Stimulated activated CD4-positive, alpha-beta T cell treated with anti-CD3 and anti-CD28 coated beads, Interleukin-1b, Interleukin-23, amount 100 ng/mL, for 4 hours (primary cell): ENCODE measurements around the gene ARMH1.
A peak's percentile ranks its signal among the peaks of the same experiment; 100 is the strongest.

Source experiments
- DNase-seq, 2 donors: peaks; one replicate each; pipeline ENCODE4 v3.0.0-alpha.2; 2020; ENCODE audit warnings: low read depth in 2 of 2

Gene ARMH1

DNA sequence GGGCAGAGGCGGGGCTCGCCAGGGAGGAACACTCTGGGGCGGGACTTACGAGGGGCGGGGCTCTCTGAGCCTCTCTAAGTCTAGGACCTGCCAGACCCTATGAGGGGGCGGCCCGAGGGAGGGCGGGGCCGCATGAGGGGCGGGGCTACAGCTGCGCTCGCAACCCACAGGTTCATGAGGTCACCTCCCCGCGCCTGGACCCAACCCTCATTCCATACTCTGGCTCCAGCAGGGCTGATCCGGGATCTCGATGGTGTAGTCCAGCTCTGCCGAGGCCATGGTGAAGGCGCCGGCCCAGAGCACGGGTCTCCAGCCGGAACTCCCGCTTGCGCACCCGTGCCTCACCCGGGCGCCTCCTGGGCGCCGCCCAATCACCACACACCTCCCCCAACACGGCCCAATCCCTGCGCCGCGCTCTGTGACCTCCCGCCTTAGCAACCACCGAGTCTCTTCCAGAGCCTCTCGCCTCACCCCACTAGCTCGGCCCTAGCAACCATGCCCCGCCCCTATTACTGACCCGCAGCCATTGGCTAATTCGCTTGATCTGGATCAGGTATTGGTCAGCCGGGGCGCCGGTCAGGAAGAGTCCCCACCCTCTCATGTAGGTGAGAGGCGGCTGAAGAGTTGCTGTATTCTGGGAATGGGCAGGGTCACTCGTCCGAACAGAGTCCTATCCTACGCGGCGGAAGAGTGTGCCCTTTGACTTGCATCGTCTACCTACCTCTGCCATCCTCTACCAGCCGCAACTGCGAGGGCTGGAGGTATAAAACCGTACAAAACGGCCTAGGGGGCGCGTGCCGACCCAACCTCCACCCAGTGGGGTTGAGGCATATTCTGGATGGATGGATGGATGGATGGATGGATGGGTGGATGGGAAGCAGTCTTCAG is at the start of gene ARMH1, which contains the start of gene TMEM53:
Gene ARMH1, plus strand, starts transcription at position 602 of the 888 bp plus-strand sequence. CDS start 14,984 bp downstream, outside the sequence.
Gene TMEM53, minus strand, starts transcription at position 369 of the 888 bp plus-strand sequence. Its CDS starts 90 bp downstream, at position 279.
- DNase-seq = peak; percentile 93 to 96

- DNase-seq = no peak
Measured at GRCh38 chr1:44625348-44625747, 49.2 kb upstream of the ARMH1 start.

DNA sequence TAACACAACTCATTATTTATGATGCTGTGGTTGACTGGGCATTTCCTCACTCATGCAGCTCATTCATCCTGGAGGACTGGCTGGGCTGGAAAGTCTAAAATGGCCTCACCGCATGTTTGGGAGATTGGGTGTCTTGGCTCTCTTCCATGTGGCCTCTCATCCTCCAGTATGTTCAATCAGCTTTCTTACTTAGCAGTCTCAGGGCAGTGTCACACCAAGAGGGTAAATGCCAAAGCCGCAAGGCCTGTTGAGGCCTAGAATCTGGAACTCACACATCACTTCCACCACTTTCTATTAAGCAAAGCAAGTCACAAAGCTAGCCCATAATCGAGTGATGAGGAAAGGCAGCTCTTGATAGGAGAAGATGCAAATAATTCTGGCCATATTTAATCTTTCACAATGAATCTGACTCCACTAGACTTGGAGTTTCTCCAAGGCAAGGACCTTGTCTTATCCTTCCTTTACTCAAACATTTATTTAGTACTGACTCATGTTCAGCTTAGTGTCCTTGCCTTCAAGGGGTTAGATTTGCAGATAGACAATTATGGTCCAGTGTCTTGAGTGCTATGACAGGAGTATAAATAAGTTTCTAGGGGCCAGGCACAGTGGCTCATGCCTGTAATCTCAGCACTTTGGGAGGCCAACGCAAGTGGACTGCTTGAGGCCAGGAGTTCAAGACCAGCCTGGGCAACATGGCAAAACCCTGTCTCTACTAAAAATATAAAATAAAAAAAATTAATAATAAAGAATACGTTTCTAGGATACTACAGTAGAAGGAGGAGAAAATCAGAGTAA is 45.4 kb upstream of the ARMH1 start:
- DNase-seq = no peak

- DNase-seq = no peak
Measured at GRCh38 chr1:44630116-44630515, 44.4 kb upstream of the ARMH1 start.

- no peak for DNase-seq
Measured at GRCh38 chr1:44631333-44631646, 43.2 kb upstream of the ARMH1 start.

GRCh38 chr1:44631647-44632539 is 42.6 kb upstream of the ARMH1 start:
- DNase-seq = peak; percentile 84 to 88

DNA sequence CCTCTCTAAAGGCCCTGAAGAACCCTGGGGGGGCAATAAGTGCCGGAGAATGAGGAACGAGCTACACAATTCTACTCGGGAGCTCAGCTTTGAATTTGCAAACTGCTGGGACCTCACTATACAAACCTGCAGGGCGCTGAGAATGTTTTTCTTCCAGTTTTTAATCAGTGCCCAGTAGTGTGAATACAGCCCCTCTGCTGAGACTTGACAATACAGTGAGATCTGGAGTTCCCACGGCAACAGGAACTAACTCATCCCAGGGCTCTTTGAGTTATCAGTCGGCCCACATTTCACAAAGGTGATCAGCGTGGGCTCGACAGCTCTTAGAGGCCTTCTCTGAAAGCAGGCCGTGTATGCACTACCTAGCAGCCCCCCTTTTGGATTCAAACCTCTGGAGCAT is 41.9 kb upstream of the ARMH1 start:
- no peak for DNase-seq

DNA sequence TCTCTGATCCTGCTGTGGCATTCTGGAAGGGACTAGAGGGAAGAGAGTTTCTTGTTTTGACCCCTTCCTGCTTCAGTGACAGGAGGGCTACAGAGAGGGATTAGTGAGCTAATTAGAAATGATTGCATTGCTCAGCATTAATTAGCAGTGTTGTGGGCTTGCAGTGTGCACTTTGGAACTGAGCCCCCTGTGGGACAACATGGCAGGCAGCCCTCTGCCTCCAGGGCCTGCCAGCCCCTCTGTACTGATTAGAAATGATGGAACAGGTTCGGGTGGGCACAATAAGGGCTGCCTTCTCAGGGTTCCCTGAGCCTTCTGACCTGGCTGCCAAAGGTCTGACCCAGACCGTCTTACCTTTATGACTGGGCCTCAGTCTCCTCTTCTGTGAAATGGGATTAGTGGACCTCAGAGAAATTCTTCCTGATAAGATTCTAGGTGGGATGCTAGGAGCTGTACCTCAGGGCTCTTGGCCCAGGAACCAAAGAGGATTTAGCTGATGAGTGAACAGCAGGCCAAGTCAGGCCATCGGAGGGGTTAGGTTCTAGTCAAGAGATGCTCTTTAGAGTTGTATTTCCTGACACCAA is 39.8 kb upstream of the ARMH1 start:
- DNase-seq = no peak

- no peak for DNase-seq
Measured at GRCh38 chr1:44635439-44635838, 39.1 kb upstream of the ARMH1 start.

- DNase-seq = no peak
Measured at GRCh38 chr1:44636083-44636687, 38.3 kb upstream of the ARMH1 start.

DNA sequence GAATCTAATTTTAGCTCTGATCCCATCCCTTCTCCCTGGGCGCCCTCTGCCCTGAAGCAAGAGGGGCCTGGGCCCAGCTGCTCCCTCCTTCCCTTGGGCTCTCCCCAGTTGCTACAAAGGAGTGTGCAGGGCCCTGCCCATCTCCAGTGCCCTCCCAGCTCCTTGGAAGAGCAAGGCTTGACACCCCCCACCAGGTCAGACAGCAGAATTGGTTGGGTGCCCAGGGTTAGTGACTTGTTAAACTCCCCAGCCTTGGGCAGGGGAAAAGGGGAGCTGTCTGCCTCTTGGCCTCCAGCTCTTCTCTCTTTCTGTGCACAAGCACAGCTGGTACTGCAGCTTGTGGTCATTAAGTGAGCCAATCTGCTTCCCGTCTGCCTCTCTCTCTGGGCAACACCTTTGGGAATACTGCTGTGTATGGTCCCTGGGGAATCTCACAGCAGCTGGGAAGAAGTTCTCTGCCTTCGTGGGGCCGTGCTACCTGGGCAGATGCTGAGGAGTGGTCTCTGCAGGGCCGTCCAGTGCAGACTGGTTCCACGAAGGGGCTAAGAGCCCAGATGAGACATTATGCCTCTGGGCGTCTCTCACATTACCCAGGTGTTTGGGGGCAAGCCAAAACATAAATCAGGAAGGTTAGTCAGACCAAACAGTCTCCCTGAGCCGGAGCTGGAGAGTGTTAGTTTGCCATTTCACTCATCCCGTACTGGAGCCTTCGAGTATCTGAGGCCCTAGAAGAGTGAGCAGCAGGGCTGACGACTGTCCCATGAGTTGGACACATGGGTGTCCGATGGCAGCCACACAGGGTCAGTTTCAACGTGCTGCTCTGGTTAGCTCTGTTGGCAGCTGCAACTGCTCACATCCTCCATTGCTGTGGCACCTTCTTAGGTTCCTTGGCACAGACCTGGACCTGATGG is 37.6 kb upstream of the ARMH1 start:
- no peak for DNase-seq

DNA sequence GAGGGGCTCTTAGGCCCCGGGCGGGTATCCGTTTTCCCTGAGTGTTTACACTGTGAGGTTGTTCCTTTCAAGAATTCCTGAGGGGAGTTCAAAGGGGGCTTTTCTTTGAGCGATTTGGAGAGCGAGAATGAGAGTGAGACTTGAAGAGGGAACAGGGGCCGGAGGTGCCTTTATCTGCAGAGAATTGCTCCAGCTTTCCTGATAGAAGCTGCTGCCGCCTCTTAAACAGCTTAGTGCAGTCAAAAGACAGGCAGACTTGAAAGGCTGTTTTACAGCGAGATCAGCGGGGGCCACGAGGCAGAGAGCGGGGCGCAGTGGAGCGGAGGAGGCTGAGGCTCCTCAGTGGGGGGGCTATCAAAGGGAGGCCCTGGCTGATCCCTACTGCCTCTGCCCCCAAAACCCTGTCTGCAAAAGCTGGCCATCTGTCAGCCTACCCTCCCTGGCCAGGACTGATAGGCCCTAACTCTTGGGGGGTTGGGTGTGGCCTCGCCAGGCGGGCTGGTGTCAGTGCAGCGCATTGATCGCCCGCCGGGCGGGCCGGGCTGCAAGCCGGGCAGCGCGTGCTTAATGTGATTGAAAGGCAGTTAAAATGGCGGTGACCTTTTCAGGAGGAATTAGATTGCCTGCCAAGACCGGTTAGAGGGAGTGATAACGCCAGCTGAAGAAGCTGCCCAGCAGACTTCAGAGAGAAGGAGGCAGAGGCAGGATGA is 36.7 kb upstream of the ARMH1 start:
- DNase-seq = no peak

DNA sequence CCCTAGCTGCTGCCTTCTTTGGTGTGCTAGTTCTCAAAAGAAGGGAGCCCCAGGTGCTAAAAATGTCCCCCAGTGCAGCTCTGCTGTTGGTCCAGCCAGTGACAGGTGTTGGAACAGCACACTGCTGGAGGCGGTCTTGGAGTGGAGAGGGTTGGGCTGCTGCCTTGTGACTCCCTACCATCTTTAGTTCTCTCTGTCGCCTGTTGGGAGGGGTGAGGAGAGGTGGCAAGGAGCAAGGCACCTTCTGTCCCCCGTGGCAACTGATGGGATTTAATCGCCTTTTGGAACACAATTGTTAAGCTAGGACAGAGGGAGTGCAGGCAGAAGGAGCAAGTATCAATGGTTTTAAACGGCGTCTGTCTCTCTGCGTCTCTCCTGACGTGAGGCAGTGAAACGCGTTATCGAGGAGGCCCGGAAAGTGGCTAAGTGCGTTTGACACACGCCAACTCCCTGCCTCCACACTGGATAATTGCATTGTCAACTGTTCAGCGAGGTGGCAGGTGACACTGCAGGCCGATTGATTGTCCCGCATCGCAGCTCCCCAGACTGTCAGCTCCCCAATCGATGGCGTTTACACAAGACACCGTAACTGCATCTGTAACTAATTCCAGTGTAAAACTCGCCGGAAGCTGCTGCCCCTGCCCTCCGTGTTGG is 34.2 kb upstream of the ARMH1 start:
- no peak for DNase-seq

DNA sequence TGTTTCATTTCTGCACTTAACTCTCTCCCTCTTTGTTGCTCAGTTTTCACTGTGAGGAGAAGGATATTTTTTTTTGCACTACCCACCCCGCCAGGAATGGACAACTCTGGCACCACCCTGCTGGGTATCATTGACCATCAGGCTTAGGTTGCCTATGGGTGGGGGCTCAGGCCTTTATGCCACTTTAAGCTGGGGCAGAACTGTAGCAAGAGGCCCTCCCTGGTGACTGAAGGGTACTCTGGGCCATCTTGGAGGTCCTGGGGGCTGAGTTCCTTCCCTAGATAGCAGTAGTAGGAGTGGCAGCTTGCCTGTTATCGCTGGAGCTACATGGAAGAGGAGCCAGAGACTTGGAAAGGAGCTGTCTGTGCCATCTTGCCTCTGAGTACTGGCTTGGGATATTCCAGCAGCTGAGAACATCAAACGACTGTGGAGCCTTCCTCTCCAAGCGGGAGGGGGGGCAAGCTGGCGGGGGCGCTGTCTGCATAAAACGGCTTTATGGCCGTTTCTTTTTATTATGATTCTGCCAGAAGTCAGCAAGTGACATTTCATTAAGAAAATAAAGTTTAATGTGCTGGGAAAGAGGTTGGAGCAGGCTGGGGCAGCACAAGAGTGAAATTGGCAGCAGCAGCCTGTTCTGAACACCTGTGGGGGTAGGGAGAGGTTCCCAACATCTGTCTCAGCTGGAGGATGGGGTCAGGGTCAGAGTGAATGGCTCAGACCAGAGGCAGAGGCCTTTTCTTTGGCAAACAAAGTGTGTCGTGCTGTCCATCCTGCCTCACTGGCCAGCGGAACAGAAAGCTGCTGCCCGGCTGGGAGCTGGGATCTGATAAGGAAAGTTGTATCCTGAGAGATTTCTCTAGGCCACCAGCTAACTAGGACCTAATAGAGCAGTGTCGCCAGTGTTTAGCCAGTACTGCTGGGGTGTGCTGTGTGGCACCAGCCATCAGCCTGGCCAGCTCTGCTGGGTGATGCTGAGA is 33.1 kb upstream of the ARMH1 start:
- no peak for DNase-seq

DNA sequence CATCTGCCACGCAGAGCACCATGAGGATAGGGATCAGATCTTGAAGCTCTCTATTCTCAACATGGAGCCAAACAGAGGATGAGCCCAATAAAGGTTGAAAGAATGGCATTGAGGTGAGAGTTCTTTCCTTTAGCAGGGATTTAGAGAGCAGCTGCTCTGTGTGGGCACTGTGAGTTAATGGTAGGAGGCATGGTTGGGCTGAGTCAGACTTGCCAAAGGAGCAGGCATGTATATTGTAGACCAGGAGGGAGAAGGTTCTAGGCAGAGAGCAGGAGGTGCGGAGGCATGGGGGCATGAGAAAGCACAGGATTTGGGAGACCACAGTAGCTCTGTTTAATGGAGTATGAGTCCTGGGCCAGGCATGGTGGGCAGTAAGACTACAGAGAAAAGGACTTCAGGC is 32.3 kb upstream of the ARMH1 start:
- no peak for DNase-seq

DNA sequence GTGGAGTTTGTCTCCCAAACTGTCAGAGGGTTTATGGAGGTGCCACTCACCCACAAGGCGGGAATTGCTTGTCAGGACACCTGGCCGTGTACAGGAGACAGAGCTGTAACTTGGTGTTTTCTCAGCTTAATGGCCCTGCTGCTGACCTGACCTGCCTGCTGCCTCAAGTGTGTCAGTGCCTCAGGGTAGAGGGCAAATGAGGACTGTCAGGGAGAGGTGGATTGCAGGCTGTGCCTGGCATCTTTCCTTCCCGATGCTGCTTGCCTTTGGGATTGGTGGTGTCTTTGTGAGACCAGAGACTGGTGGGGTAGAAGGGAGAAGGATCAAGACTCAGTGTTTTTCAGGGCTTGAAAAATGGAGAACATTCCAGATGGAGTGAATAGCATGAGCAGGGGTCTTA is 31.6 kb upstream of the ARMH1 start:
- no peak for DNase-seq

GRCh38 chr1:44643721-44644334 is 30.7 kb upstream of the ARMH1 start:
- no peak for DNase-seq
